Activated naive CD4-positive, alpha-beta T cell treated with anti-CD3 and anti-CD28 coated beads, Interleukin-2, amount 10 ng/mL, durations not matched to agents 7 days and 5 days (primary cell): ENCODE measurements around the gene SKI.

Experiments used
- CTCF ChIA-PET: fragments of 350-600 bp; sonication (Branson Sonifier 250); formaldehyde crosslinking; loops from one replicate; lab custom pipeline; 2021; ENCODE audit warnings: antibody characterized with exemption; lab: Charles Lee
- DNase-seq: peaks from one replicate; pipeline ENCODE4 v3.0.0-alpha.2; 2020
- H3K27ac Mint-ChIP-seq: one replicate; pipeline ENCODE4 v1.8.0; 2021; ENCODE audit warnings: mild to moderate bottlenecking, moderate library complexity, mixed read lengths
- H3K27me3 Mint-ChIP-seq: one replicate; pipeline ENCODE4 v1.8.0; 2021; ENCODE audit warnings: mild to moderate bottlenecking, mixed read lengths
- H3K36me3 Mint-ChIP-seq: one replicate; pipeline ENCODE4 v1.8.0; 2021; ENCODE audit warnings: mixed read lengths
- H3K4me1 Mint-ChIP-seq: one replicate; pipeline ENCODE4 v1.8.0; 2021; ENCODE audit warnings: mixed read lengths
- H3K4me3 Mint-ChIP-seq: one replicate; pipeline ENCODE4 v1.8.0; 2021; ENCODE audit warnings: mild to moderate bottlenecking, moderate library complexity, mixed read lengths
- H3K9me3 Mint-ChIP-seq: one replicate; pipeline ENCODE4 v1.8.0; 2021; ENCODE audit warnings: mixed read lengths

The SKI gene

GRCh38 chr1:2299131-2299627, 71.1 kb downstream of the SKI start:
- Mint-ChIP-seq H3K36me3 (peaks cover 29% of the 10 kb centered on the region), H3K4me1 (peaks cover 86% of the 10 kb centered on the region), H3K9me3 (no peaks in the 10 kb centered on the region), H3K27me3 (no peaks in the 10 kb centered on the region), H3K27ac (peak overlapping the region; percentile 99), H3K4me3 (peak overlapping the region; percentile 70)
- CTCF ChIA-PET, result interaction anchor here (1.3 kb wide), 1 partner anchor 70 kb away, joined by 4 read pairs; no protein-coding TSS in a partner anchor
- no peak for DNase-seq

- H3K36me3 Mint-ChIP-seq, result peaks cover 35% of the 10 kb centered on the region
- no peaks in the 10 kb centered on the region for H3K9me3 Mint-ChIP-seq
- peak overlapping the region; percentile 70 for H3K4me3 Mint-ChIP-seq
- peak overlapping the region; percentile 99 for H3K27ac Mint-ChIP-seq
- CTCF ChIA-PET, result interaction anchor here (0.7 to 1.5 kb wide), 6 partner anchors 11 to 81 kb away, joined by 3 to 5 read pairs (median 4); no protein-coding TSS in a partner anchor
- peaks cover 77% of the 10 kb centered on the region for H3K4me1 Mint-ChIP-seq
- peak; percentile 85 for DNase-seq
- H3K27me3 Mint-ChIP-seq, result no peaks in the 10 kb centered on the region
These were observed 72.1 kb downstream of the SKI start for GRCh38 chr1:2300004-2300771.

GRCh38 chr1:2300851-2301606, 72.9 kb downstream of the SKI start:
- H3K27me3 Mint-ChIP-seq, result no peaks in the 10 kb centered on the region
- peak overlapping the region; percentile 70 for H3K4me3 Mint-ChIP-seq
- H3K4me1 Mint-ChIP-seq, result peaks cover 68% of the 10 kb centered on the region
- CTCF ChIA-PET, result interaction anchor here (0.6 to 1.5 kb wide), 5 partner anchors 11 to 80 kb away, joined by 3 to 5 read pairs (median 4); no protein-coding TSS in a partner anchor
- H3K9me3 Mint-ChIP-seq, result no peaks in the 10 kb centered on the region
- peak overlapping the region; percentile 99 for H3K27ac Mint-ChIP-seq
- DNase-seq, result peak; percentile 96
- peaks cover 34% of the 10 kb centered on the region for H3K36me3 Mint-ChIP-seq

- peaks cover 61% of the 10 kb centered on the region for H3K4me1 Mint-ChIP-seq
- H3K36me3 Mint-ChIP-seq, result peaks cover 29% of the 10 kb centered on the region
- peak overlapping the region; percentile 70 for H3K4me3 Mint-ChIP-seq
- DNase-seq, result no peak
- CTCF ChIA-PET, result interaction anchor here (0.6 to 1.5 kb wide), 2 partner anchors 15 to 70 kb away, joined by 4 read pairs; no protein-coding TSS in a partner anchor
- H3K27ac Mint-ChIP-seq, result peak overlapping the region; percentile 99
- H3K27me3 Mint-ChIP-seq, result no peaks in the 10 kb centered on the region
- no peaks in the 10 kb centered on the region for H3K9me3 Mint-ChIP-seq
These were observed 73.6 kb downstream of the SKI start for GRCh38 chr1:2301607-2302291.

- Mint-ChIP-seq H3K4me1 (peaks cover 55% of the 10 kb centered on the region), H3K9me3 (no peaks in the 10 kb centered on the region), H3K4me3 (no peak overlapping the region)
These were observed 74.3 kb downstream of the SKI start for GRCh38 chr1:2302292-2302925.

GRCh38 chr1:2303016-2303775, 75.1 kb downstream of the SKI start:
- no peak overlapping the region for H3K4me3 Mint-ChIP-seq
- no peaks in the 10 kb centered on the region for H3K9me3 Mint-ChIP-seq
- H3K36me3 Mint-ChIP-seq, result peaks cover 39% of the 10 kb centered on the region
- H3K4me1 Mint-ChIP-seq, result peaks cover 52% of the 10 kb centered on the region
- no peak for DNase-seq
- no peaks in the 10 kb centered on the region for H3K27me3 Mint-ChIP-seq
- H3K27ac Mint-ChIP-seq, result peak overlapping the region; percentile 62
- CTCF ChIA-PET, result no interaction called here

More at GRCh38 chr1:2302292-2302925, 74.3 kb downstream of the SKI start:
- DNase-seq, result no peak
- Mint-ChIP-seq H3K36me3 (peaks cover 31% of the 10 kb centered on the region), H3K27me3 (no peaks in the 10 kb centered on the region), H3K27ac (peak overlapping the region; percentile 99)
- CTCF ChIA-PET, result no interaction called here

GRCh38 chr1:2303781-2304180, 75.7 kb downstream of the SKI start:
- CTCF ChIA-PET, result no interaction called here
- DNase-seq, result no peak
- peaks cover 48% of the 10 kb centered on the region for H3K4me1 Mint-ChIP-seq
- no peak overlapping the region for H3K27ac Mint-ChIP-seq
- H3K36me3 Mint-ChIP-seq, result peaks cover 43% of the 10 kb centered on the region
- no peak overlapping the region for H3K4me3 Mint-ChIP-seq
- no peaks in the 10 kb centered on the region for H3K27me3 Mint-ChIP-seq
- no peaks in the 10 kb centered on the region for H3K9me3 Mint-ChIP-seq

- Mint-ChIP-seq H3K4me3 (no peak overlapping the region), H3K27me3 (no peaks in the 10 kb centered on the region), H3K4me1 (peaks cover 43% of the 10 kb centered on the region), H3K36me3 (peaks cover 46% of the 10 kb centered on the region), H3K27ac (no peak overlapping the region), H3K9me3 (no peaks in the 10 kb centered on the region)
- CTCF ChIA-PET, result no interaction called here
- no peak for DNase-seq
These were observed 76.2 kb downstream of the SKI start for GRCh38 chr1:2304282-2304681.

- Mint-ChIP-seq H3K4me1 (peaks cover 36% of the 10 kb centered on the region), H3K27ac (peak overlapping the region; percentile 3), H3K36me3 (peaks cover 46% of the 10 kb centered on the region), H3K27me3 (no peaks in the 10 kb centered on the region), H3K9me3 (no peaks in the 10 kb centered on the region), H3K4me3 (no peak overlapping the region)
- DNase-seq, result no peak
- CTCF ChIA-PET, result no interaction called here
These were observed 77.0 kb downstream of the SKI start for GRCh38 chr1:2304921-2305681.

- H3K9me3 Mint-ChIP-seq, result no peaks in the 10 kb centered on the region
- peak overlapping the region; percentile 58 for H3K27ac Mint-ChIP-seq
- H3K4me3 Mint-ChIP-seq, result no peak overlapping the region
- CTCF ChIA-PET, result interaction anchor here (1.0 kb wide), 1 partner anchor 9 kb away, joined by 4 read pairs; no protein-coding TSS in a partner anchor
- DNase-seq, result no peak
- peaks cover 25% of the 10 kb centered on the region for H3K4me1 Mint-ChIP-seq
- no peaks in the 10 kb centered on the region for H3K27me3 Mint-ChIP-seq
- H3K36me3 Mint-ChIP-seq, result peaks cover 46% of the 10 kb centered on the region
These were observed 78.2 kb downstream of the SKI start for GRCh38 chr1:2306151-2306978.

GRCh38 chr1:2307064-2307605, 79.0 kb downstream of the SKI start:
- no peak for DNase-seq
- Mint-ChIP-seq H3K4me3 (no peak overlapping the region), H3K36me3 (peaks cover 46% of the 10 kb centered on the region), H3K9me3 (no peaks in the 10 kb centered on the region), H3K27me3 (no peaks in the 10 kb centered on the region), H3K4me1 (peaks cover 21% of the 10 kb centered on the region), H3K27ac (peak overlapping the region; percentile 58)
- CTCF ChIA-PET, result interaction anchor here (1.0 kb wide), 1 partner anchor 8 kb away, joined by 4 read pairs; no protein-coding TSS in a partner anchor
